HG02759 (cell line): ENCODE results near the gene MAP3K13.
A peak's percentile ranks its signal among the peaks of the same experiment; 100 is the strongest.
"Not testable (repeated sequence)": the region's sequence is repeated elsewhere in the genome, so short reads cannot be mapped to it uniquely, and the experiment has no call there.

Source experiments
- ATAC-seq: cut with Tn5 transposase; IDR thresholded peaks from one replicate; pipeline ENCODE4 v1.9.1; 2021; ENCODE audit warnings: mild to moderate bottlenecking, moderate library complexity; ENCODE audit not compliant: unreplicated experiment

MAP3K13 gene

GRCh38 chr3:185387646-185388045 lies 24.7 kb downstream of the MAP3K13 start:
- ATAC-seq, result no peak

- no peak for ATAC-seq
These were observed 30.1 kb downstream of the MAP3K13 start for GRCh38 chr3:185393055-185393454.

DNA sequence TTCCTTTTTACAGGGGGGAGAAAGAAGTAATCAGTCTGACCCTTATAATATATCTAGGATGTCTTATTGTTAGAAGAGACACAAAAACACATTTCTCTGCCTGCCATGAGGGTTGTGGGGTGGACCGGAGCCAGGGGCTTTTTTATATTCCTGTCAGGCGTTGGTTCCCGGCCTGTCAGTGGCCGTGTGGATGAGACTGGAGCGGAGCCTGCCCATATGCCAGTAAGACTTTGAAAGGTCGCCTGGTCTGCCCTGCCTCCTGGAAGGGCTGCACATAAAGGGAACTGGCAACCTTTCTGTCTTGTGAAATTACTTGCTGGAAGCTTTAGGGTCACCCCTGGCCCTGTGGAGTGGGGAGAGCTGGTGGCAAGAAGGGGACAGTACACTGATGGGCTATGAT lies 34.7 kb downstream of the MAP3K13 start:
- no peak for ATAC-seq

- no peak for ATAC-seq
These were observed 37.1 kb downstream of the MAP3K13 start for GRCh38 chr3:185399737-185400667.

GRCh38 chr3:185400866-185401265 lies 37.9 kb downstream of the MAP3K13 start:
- ATAC-seq, result no peak

- no peak for ATAC-seq
These were observed 38.5 kb downstream of the MAP3K13 start for GRCh38 chr3:185401319-185401955.

DNA sequence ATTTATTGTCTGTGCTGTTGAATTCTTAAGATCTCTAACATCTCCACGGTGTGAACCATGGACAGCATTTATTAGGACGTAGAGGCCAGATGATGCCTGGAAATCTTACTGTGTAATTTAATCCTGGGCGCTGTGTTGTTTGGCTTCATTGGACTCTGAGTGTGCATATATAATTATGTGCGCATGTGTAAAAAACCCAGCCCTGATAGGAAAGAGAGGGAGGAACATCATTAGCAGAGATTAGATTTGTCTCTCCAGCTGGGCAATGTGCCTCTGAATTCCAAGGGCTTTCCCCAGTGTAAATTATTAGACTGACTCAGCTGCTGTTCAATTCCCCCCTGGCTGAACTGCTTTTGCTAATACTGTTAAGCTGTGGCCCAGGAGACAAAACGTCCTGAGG lies 39.6 kb downstream of the MAP3K13 start:
- no peak for ATAC-seq

GRCh38 chr3:185403002-185403401 lies 40.1 kb downstream of the MAP3K13 start:
- no peak for ATAC-seq

DNA sequence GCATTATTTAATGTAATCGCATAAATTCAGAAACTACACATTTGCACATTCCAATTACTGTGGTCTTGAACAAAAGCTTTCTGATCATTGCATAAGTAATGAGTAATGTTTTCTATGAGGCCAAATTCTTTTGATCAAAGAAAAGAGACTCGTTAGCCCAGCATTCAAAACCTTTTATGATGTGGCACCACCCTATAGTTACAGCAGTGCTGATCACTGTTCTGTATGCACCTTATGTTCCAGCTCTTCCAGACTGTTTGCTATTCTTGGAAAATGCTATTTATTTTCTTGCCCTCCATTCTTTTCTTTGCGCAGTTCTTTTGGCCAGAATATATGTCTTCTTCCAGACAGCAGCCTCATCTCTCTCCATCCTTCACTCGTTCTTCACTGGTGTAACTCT lies 42.3 kb downstream of the MAP3K13 start:
- no peak for ATAC-seq

DNA sequence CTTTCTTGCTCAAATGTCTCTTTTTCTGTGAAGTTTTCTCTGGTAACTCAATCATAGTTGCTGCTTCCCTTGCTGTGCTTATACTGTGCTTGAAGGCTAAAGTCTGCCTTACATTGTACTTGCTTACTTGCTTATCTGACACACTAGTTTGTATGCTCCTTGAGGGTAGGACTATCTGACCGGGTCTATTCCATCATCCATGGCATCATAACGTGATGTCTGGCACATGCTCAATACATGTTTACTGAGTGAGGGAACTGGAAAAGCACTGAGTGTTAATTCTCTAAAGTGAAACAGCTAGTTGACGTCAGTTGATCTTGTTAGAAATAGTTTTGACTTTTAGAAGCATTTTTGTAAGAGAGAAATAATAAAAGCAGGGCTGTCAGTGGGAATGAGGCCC lies 42.7 kb downstream of the MAP3K13 start:
- ATAC-seq, result no peak

DNA sequence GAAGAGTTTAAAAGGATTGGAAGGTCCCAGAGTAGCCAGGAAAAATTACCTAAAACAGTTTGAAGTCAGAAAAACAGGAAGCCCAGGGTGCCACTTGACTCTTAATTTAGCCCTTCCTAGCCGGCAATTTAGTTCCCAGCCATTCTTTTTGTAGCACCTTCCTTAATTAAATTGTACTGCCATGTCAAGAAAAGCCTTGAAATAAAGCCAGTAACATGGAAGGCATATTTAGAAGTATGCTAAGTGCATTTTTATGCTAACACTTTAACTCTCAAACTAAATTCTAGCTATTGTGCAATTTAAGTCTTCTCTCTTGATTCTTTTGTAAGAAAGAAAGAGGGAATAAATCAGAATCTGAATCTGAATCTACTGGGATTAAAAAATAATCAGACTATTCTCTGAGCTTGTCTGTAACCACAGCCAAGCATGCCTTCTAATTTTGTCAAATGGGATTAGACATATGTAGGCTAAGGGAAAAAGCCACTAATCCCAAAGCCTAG lies 43.2 kb downstream of the MAP3K13 start:
- ATAC-seq, result no peak

GRCh38 chr3:185409957-185410356 lies 47.0 kb downstream of the MAP3K13 start:
- ATAC-seq, result no peak

DNA sequence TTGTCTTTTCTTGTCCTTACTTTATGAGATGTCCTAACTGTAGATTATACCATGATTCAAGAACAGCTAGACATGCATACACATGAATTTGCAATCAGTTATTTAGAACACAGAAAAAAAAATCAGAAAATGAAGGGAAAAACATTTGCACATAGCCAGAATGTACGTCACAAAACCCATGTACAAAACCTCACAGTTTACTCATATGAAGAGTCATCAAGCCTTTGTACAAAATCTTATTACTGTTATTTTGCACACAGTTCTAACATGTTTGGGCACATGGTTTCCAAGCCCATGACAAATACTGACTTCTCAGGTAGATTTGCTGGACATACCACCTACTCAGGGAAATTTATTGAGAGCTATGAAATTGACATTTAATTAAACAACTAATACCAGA lies 48.2 kb downstream of the MAP3K13 start:
- no peak for ATAC-seq

- no peak for ATAC-seq
These were observed 53.6 kb downstream of the MAP3K13 start for GRCh38 chr3:185416513-185416912.

DNA sequence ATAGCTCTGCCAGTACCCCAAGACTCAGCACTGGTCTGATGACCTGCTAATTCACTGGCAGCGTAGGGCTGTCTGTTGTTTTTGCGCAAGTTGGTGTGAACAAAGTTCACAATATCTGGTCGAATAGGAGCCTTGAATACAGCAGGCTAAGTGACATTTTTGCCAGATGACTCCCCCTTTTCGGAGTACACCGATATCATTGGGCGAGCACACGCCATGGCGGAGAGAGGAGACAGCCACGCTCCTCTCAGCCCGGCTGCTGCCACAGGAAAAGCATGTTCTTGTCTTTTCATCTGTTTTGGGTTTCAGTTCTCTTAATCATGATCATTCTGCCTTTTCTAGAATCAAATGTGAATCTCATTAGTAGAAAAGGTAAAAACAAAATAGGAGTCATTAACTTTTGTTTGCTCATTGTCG lies 55.6 kb downstream of the MAP3K13 start:
- ATAC-seq, result not testable (repeated sequence)

DNA sequence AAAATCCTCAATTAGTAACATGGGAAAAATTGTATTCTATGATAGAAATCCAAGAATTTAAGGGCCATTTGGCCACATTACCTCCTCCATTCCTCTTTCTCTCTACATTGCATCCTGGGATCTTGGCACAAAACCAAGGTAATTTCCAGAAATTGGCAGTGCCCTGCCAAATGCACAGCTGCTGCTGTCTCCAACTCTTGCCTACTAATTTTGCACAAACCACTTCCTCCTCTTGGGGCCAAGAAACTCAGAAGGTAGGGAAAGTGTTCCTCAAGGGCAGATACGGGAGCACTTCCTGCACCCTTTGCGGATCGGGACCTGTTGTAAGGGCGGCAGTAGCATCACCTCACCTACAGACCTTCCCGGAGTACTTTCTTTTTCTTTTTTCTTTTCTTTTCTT lies 57.8 kb downstream of the MAP3K13 start:
- ATAC-seq, result no peak

GRCh38 chr3:185421577-185422232 lies 58.8 kb downstream of the MAP3K13 start:
- ATAC-seq, result peak; percentile 68

GRCh38 chr3:185422677-185423076 lies 59.7 kb downstream of the MAP3K13 start:
- no peak for ATAC-seq

DNA sequence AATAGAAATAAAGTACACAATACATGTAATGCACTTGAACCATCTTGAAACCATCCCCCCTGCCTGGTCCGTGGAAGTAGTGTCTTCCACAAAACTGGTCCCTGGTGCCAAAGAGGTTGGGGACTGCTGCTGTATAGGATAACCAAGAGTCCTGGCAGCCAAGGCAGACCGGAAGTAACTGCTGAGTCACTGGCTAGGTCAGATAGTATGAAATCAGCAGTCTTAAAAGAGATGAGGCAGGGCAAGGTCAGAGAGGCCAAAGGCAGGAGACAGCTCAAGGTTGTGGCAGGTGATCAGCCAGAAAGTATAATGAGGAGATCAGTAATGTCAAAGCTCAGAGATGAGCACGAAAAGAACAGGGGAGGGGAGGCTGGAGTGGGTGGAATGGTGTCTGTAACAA lies 60.2 kb downstream of the MAP3K13 start:
- no peak for ATAC-seq

- no peak for ATAC-seq
These were observed 61.5 kb downstream of the MAP3K13 start for GRCh38 chr3:185424435-185424834.

DNA sequence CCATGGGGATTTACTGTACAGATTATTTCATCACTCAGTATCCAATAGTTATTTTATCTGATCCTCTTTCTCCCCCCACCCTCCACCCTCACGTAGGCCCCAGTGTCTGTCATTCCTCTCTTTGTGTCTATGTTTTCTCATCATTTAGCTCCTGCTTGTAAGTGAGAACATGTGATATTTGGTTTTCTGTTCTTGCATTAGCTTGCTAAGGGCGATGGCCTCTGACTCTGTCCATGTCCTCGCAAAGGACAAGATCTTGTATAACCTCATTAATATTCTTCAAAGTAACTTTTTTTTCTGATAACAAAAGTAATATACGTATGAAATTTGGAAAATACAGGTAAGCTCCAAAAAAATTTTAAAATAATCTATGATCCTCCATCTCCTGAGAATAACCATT lies 67.4 kb downstream of the MAP3K13 start:
- ATAC-seq, result no peak
